Neural cell (in vitro differentiated cells): Measurements from ENCODE around the gene USP13. TPM values are rescaled to one million over a fixed set of nuclear protein-coding genes. Genes with fewer than 3 reads are reported as not detected.

Experiments
- H2AFZ ChIP-seq: fragments of 200-600, 300-800 bp; sonication (generic), shearing (Covaris generic); 2 replicates; pipeline ENCODE4 v1.6.0; 2014; ENCODE audit warnings: low read depth, mild to moderate bottlenecking, antibody characterized with exemption, low read length, moderate library complexity
- H3F3A ChIP-seq: fragments of 200-600 bp; shearing (Covaris generic); 2 replicates; pipeline ENCODE4 v1.6.1; 2016; ENCODE audit warnings: mild to moderate bottlenecking, moderate library complexity, mixed read lengths, antibody characterized with exemption, low read length; ENCODE audit not compliant: insufficient read depth, poor library complexity, severe bottlenecking
- H3K27ac ChIP-seq: fragments of 200-600, 300-800 bp; sonication (generic), shearing (Covaris generic); 2 replicates; pipeline ENCODE4 v1.5.1; 2014; ENCODE audit warnings: mild to moderate bottlenecking, low read length, moderate library complexity
- H3K27me3 ChIP-seq: fragments of 300-800, 200-600 bp; sonication (generic), shearing (Covaris generic); 2 replicates; pipeline ENCODE4 v1.6.0; 2014; ENCODE audit warnings: mild to moderate bottlenecking, low read depth, low read length, moderate library complexity; ENCODE audit not compliant: insufficient read depth
- H3K36me3 ChIP-seq: fragments of 300-800, 200-600 bp; sonication (generic), shearing (Covaris generic); 2 replicates; pipeline ENCODE4 v1.5.1; 2014; ENCODE audit warnings: mild to moderate bottlenecking, antibody characterized with exemption, low read length, moderate library complexity; ENCODE audit not compliant: insufficient read depth
- H3K4me2 ChIP-seq: fragments of 300-800, 200-600 bp; sonication (generic), shearing (Covaris generic); 2 replicates; pipeline ENCODE4 v1.6.0; 2014; ENCODE audit warnings: mild to moderate bottlenecking, low read length
- H3K4me3 ChIP-seq: fragments of 300-800, 200-600 bp; sonication (generic), shearing (Covaris generic); 2 replicates; pipeline ENCODE4 v1.5.1; 2014; ENCODE audit warnings: mild to moderate bottlenecking, low read length, moderate library complexity
- H3K79me2 ChIP-seq: fragments of 200-600 bp; shearing (Covaris generic); replicated peaks from 2 replicates; pipeline ENCODE4 v1.6.0; 2014; ENCODE audit warnings: mild to moderate bottlenecking, low read length, moderate library complexity; ENCODE audit not compliant: insufficient read depth
- H3K9ac ChIP-seq: fragments of 300-800, 200-600 bp; sonication (generic), shearing (Covaris generic); 2 replicates; pipeline ENCODE4 v1.6.1; 2016; ENCODE audit warnings: mild to moderate bottlenecking, low read length, mixed read lengths
- H3K9me2 ChIP-seq: fragments of 200-600 bp; shearing (Covaris generic); 2 replicates; pipeline ENCODE4 v1.6.1; 2016; ENCODE audit warnings: mild to moderate bottlenecking, low read length, mixed read lengths; ENCODE audit not compliant: insufficient read depth
- H3K9me3 ChIP-seq: fragments of 200-600, 300-800 bp; sonication (generic), shearing (Covaris generic); 2 replicates; pipeline ENCODE4 v1.6.1; 2016; ENCODE audit warnings: mild to moderate bottlenecking, mixed run types, low read length, moderate library complexity, mixed read lengths
- H4K20me1 ChIP-seq: fragments of 200-600 bp; shearing (Covaris generic); 2 replicates; pipeline ENCODE4 v1.6.1; 2016; ENCODE audit warnings: mild to moderate bottlenecking, mixed run types; ENCODE audit not compliant: insufficient read depth
- EP300 ChIP-seq: fragments of 450-650 bp; conservative IDR thresholded peaks from 2 replicates; pipeline ENCODE4 v1.6.1; 2014; ENCODE audit warnings: antibody characterized with exemption, mild to moderate bottlenecking, moderate library complexity; ENCODE audit not compliant: poor library complexity, severe bottlenecking
- EZH2 ChIP-seq: fragments of 200-600, 300-800 bp; shearing (Covaris generic), sonication (generic); IDR thresholded peaks from 2 replicates; pipeline ENCODE4 v1.6.1; 2014; ENCODE audit warnings: antibody characterized with exemption, low read length, borderline replicate concordance, mild to moderate bottlenecking; ENCODE audit not compliant: insufficient read depth, poor library complexity, severe bottlenecking
- MXI1 ChIP-seq: fragments of 450-650 bp; conservative IDR thresholded peaks from 2 replicates; pipeline ENCODE4 v1.6.1; 2014; ENCODE audit warnings: antibody characterized with exemption, mild to moderate bottlenecking; ENCODE audit not compliant: poor library complexity, severe bottlenecking
- POLR2AphosphoS5 ChIP-seq: IDR thresholded peaks from 2 replicates; pipeline ENCODE4 v1.6.1; 2012
- RAD21 ChIP-seq: fragments of 450-650 bp; conservative IDR thresholded peaks from 2 replicates; pipeline ENCODE4 v1.6.1; 2014; ENCODE audit warnings: antibody characterized with exemption, mild to moderate bottlenecking, moderate library complexity
- REST ChIP-seq: IDR thresholded peaks from 2 replicates; pipeline ENCODE4 v1.6.1; 2012; ENCODE audit warnings: borderline replicate concordance
- SMC3 ChIP-seq: fragments of 450-650 bp; conservative IDR thresholded peaks from 2 replicates; pipeline ENCODE4 v1.6.1; 2014; ENCODE audit warnings: antibody characterized with exemption, mild to moderate bottlenecking, moderate library complexity; ENCODE audit not compliant: poor library complexity
- TAF1 ChIP-seq: IDR thresholded peaks from 2 replicates; pipeline ENCODE4 v1.6.1; 2012; ENCODE audit warnings: low read depth
- polyA plus RNA-seq: library from polyadenylated mRNA; depleted of rRNA; stranded (reverse); fragments of >200 nt; gene quantifications from 2 replicates; pipeline ENCODE4 v1.2.3, GENCODE V29; 2014
- TF ChIP-seq, protein P1 (sequence below): fragments of 450-650 bp; IDR thresholded peaks from 2 replicates; pipeline ENCODE4 v1.5.1; 2014; ENCODE audit warnings: antibody characterized with exemption, mild to moderate bottlenecking, moderate library complexity; ENCODE audit not compliant: poor library complexity, severe bottlenecking

Gene USP13
- polyA plus RNA-seq, 1 donor from 2014 or later = 3.8 TPM

- H3K4me2 ChIP-seq = no peak overlapping the region
- TF ChIP-seq REST = no peak
- no peaks in the 10 kb centered on the region for H3K36me3 ChIP-seq
- no peak overlapping the region for H2AFZ ChIP-seq
- no peak overlapping the region for H3K9ac ChIP-seq
- H3K79me2 ChIP-seq = peaks cover 18% of the 10 kb centered on the region
- H3K27ac ChIP-seq = no peak overlapping the region
- no peaks in the 10 kb centered on the region for H4K20me1 ChIP-seq
- no peaks in the 10 kb centered on the region for H3K27me3 ChIP-seq
- H3K9me3 ChIP-seq = no peaks in the 10 kb centered on the region
- no peaks in the 10 kb centered on the region for H3F3A ChIP-seq
- H3K4me3 ChIP-seq = no peak overlapping the region
- H3K9me2 ChIP-seq = no peaks in the 10 kb centered on the region
Observed at GRCh38 chr3:179610066-179610465, 42.8 kb upstream of the USP13 start.

DNA sequence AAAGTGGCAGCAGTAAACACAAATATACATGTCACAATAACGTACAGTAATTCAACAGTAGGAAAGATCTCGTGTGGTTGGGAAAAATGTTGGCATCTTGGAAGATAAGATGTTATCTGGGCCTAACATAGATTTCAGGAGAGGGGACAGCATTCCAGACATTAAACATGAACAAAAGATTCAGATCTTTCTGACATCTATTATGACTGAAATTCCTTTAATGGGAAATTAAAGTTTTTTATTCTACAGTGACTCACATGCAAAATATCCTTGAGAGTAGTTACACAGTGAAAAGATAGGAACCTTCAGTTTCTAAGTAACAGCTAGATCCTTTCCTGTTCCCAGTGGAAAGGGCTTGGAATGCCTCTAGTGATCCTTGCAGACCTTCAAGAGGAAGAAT, 39.0 kb upstream of the USP13 start:
- H4K20me1 ChIP-seq = no peaks in the 10 kb centered on the region
- no peak overlapping the region for H3K9ac ChIP-seq
- H3K27ac ChIP-seq = no peak overlapping the region
- TF ChIP-seq RAD21 (no peak), EZH2 (no peak), SMC3 (no peak), MXI1 (no peak), POLR2AphosphoS5 (no peak), EP300 (no peak)
- TF ChIP-seq, protein P1, sequence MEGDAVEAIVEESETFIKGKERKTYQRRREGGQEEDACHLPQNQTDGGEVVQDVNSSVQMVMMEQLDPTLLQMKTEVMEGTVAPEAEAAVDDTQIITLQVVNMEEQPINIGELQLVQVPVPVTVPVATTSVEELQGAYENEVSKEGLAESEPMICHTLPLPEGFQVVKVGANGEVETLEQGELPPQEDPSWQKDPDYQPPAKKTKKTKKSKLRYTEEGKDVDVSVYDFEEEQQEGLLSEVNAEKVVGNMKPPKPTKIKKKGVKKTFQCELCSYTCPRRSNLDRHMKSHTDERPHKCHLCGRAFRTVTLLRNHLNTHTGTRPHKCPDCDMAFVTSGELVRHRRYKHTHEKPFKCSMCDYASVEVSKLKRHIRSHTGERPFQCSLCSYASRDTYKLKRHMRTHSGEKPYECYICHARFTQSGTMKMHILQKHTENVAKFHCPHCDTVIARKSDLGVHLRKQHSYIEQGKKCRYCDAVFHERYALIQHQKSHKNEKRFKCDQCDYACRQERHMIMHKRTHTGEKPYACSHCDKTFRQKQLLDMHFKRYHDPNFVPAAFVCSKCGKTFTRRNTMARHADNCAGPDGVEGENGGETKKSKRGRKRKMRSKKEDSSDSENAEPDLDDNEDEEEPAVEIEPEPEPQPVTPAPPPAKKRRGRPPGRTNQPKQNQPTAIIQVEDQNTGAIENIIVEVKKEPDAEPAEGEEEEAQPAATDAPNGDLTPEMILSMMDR = no peak
- H3K4me3 ChIP-seq = no peak overlapping the region
- no peaks in the 10 kb centered on the region for H3K9me2 ChIP-seq
- H3K9me3 ChIP-seq = no peaks in the 10 kb centered on the region
- no peaks in the 10 kb centered on the region for H3F3A ChIP-seq
- H3K27me3 ChIP-seq = no peaks in the 10 kb centered on the region
- no peaks in the 10 kb centered on the region for H3K36me3 ChIP-seq
- H2AFZ ChIP-seq = no peak overlapping the region
- no peak overlapping the region for H3K4me2 ChIP-seq
- peaks cover 9% of the 10 kb centered on the region for H3K79me2 ChIP-seq

DNA sequence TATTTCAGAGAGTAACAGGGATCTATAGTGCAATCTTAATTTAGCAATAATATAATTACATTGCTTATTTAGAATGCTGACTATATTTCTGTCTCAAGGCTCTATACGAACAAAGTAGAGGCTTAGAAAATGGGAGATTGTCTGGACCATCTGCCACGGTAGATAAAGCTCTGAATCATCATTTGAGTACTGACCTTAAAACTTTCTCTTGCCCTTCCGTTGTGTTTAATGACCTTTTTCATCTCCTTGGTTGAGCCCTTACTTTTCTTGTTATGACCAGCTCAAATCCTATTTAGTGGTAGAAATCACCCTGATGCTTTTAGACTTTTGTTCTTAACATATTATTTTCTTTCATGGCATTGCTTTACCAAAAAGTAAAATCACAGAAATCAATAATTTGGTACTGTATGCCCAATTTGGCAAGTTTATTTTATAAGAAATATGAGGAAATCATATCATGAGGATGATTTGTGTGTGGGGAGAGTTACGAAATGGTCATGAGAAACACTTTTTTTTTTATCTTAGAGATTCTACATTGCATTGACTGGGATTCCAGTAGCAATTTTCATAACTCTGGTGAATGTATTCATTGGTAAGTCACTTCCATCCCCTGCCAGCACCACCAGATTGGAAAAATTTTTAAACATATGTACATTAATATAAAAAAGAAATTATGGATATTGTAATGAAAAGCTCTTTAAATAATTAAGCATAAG, 37.2 kb upstream of the USP13 start:
- Histone ChIP-seq H3F3A (no peaks in the 10 kb centered on the region), H3K4me3 (no peak overlapping the region), H3K27me3 (no peaks in the 10 kb centered on the region), H3K36me3 (no peaks in the 10 kb centered on the region), H3K9me3 (no peaks in the 10 kb centered on the region), H3K79me2 (peaks cover 1% of the 10 kb centered on the region), H4K20me1 (no peaks in the 10 kb centered on the region), H3K27ac (no peak overlapping the region), H2AFZ (no peak overlapping the region), H3K9me2 (no peaks in the 10 kb centered on the region), H3K4me2 (no peak overlapping the region), H3K9ac (no peak overlapping the region)
- TF ChIP-seq MXI1 (no peak), TAF1 (no peak)
